NB4 (cell line): Measurements from ENCODE around the gene CCL20.

ENCODE experiments used
- DNase-seq: peaks from one replicate; pipeline ENCODE4 v3.0.0; 2010; ENCODE audit warnings: low read depth
- H3K4me3 ChIP-seq: one replicate; pipeline ENCODE4 v1.5.1; 2011; ENCODE audit warnings: mild to moderate bottlenecking, low read depth, low read length, moderate library complexity
- CTCF ChIP-seq: IDR thresholded peaks from one replicate; pipeline ENCODE4 v1.5.1; 2012; ENCODE audit warnings: low read depth, low read length
- MAX ChIP-seq: IDR thresholded peaks from 2 replicates; pipeline ENCODE4 v1.6.1; 2011; ENCODE audit warnings: low read depth, low read length
- MYC ChIP-seq: IDR thresholded peaks from 2 replicates; pipeline ENCODE4 v1.6.1; 2011; ENCODE audit warnings: low read depth, low read length
- POLR2A ChIP-seq: IDR thresholded peaks from 2 replicates; pipeline ENCODE4 v1.6.1; 2011; ENCODE audit warnings: mild to moderate bottlenecking; ENCODE audit not compliant: insufficient read length; ENCODE audit errors: extremely low read depth

The CCL20 gene

GRCh38 chr2:227817850-227818674, 4.4 kb downstream of the CCL20 start:
- peak overlapping the region; percentile 48 for H3K4me3 ChIP-seq
- TF ChIP-seq POLR2A, result no peak
- no peak for TF ChIP-seq CTCF
- TF ChIP-seq MYC, result peak; percentile 46
- no peak; the same call in 1 of the 2 replicates for TF ChIP-seq MAX
- peak; percentile 98 for DNase-seq

GRCh38 chr2:227818675-227819397, 5.2 kb downstream of the CCL20 start:
- TF ChIP-seq POLR2A (no peak), MAX (no peak; the same call in 1 of the 2 replicates), CTCF (no peak), MYC (no peak)
- DNase-seq, result peak; percentile 100
- no peak overlapping the region for H3K4me3 ChIP-seq

GRCh38 chr2:227819398-227819697, 5.7 kb downstream of the CCL20 start:
- no peak for DNase-seq
- peak; percentile 28; the same call in 1 of the 2 replicates for TF ChIP-seq MAX
- TF ChIP-seq CTCF, result no peak
- H3K4me3 ChIP-seq, result no peak overlapping the region

GRCh38 chr2:227821043-227821942, 7.7 kb downstream of the CCL20 start:
- no peak for DNase-seq
- TF ChIP-seq MAX (no peak), POLR2A (no peak)
- H3K4me3 ChIP-seq, result no peak overlapping the region

GRCh38 chr2:227822416-227823003, 8.9 kb downstream of the CCL20 start:
- no peak for DNase-seq
- no peak for TF ChIP-seq MYC
- no peak for TF ChIP-seq CTCF
- no peak for TF ChIP-seq POLR2A
- TF ChIP-seq MAX, result no peak
- no peak overlapping the region for H3K4me3 ChIP-seq

GRCh38 chr2:227823922-227824321, 10.3 kb downstream of the CCL20 start:
- H3K4me3 ChIP-seq, result no peak overlapping the region
- TF ChIP-seq MYC, result no peak
- no peak for TF ChIP-seq CTCF
- TF ChIP-seq MAX, result no peak
- DNase-seq, result no peak
